WTC11 (cell line): Measurements from ENCODE around the gene TVP23A. TPM values are rescaled to one million over a fixed set of nuclear protein-coding genes. Genes with fewer than 3 reads are reported as not detected.

Experiments used
- ATAC-seq: fragments of 200-7000 bp; cut with Tn5 transposase; 2 replicates; pipeline ENCODE4 v1.10.0; 2021; ENCODE audit warnings: mild to moderate bottlenecking, moderate library complexity
- CTCF ChIA-PET: fragments of 300-600 bp; sonication (Branson Sonifier 250); formaldehyde crosslinking; loops from one replicate; lab custom pipeline; 2021; ENCODE audit warnings: antibody characterized with exemption; lab: Charles Lee
- POLR2A ChIA-PET: fragments of 350-600 bp; sonication (Branson Sonifier 250); formaldehyde crosslinking; loops from one replicate; lab custom pipeline; 2021; ENCODE audit warnings: antibody characterized with exemption; lab: Charles Lee
- DNase-seq: peaks from one replicate; pipeline ENCODE4 v3.0.0; 2021; ENCODE audit warnings: low spot score
- H3K27ac Mint-ChIP-seq: 2 replicates; pipeline ENCODE4 v1.8.0; 2021; ENCODE audit warnings: mixed read lengths
- H3K27me3 Mint-ChIP-seq: 2 replicates; pipeline ENCODE4 v1.8.0; 2021; ENCODE audit warnings: low read depth, mild to moderate bottlenecking, moderate library complexity, mixed read lengths
- H3K36me3 Mint-ChIP-seq: 2 replicates; pipeline ENCODE4 v1.8.0; 2021; ENCODE audit warnings: mixed read lengths
- H3K4me1 Mint-ChIP-seq: 2 replicates; pipeline ENCODE4 v1.8.0; 2022; ENCODE audit warnings: mixed read lengths
- H3K4me3 Mint-ChIP-seq: 2 replicates; pipeline ENCODE4 v1.8.0; 2021; ENCODE audit warnings: mild to moderate bottlenecking, moderate library complexity, mixed read lengths
- H3K9me3 Mint-ChIP-seq: 2 replicates; pipeline ENCODE4 v1.8.0; 2021; ENCODE audit warnings: mixed read lengths
- CREM ChIP-seq: sonication (generic); formaldehyde crosslinking; IDR thresholded peaks from 2 replicates; pipeline ENCODE4 v1.8.1; 2022; ENCODE audit warnings: mild to moderate bottlenecking, missing genetic modification reagents, moderate library complexity
- EMX1 ChIP-seq: fragments of 250-450 bp; sonication (Bioruptor Pico); IDR thresholded peaks from 2 replicates; pipeline ENCODE4 v1.8.0; 2021; ENCODE audit warnings: mild to moderate bottlenecking
- FOXK1 ChIP-seq: sonication (generic); formaldehyde crosslinking; IDR thresholded peaks from 2 replicates; pipeline ENCODE4 v1.8.0; 2022; ENCODE audit warnings: mild to moderate bottlenecking, moderate library complexity, missing genetic modification reagents
- KAT7 ChIP-seq: sonication (generic); formaldehyde crosslinking; IDR thresholded peaks from 2 replicates; pipeline ENCODE4 v1.8.1; 2023; ENCODE audit warnings: missing genetic modification reagents, mild to moderate bottlenecking, borderline replicate concordance
- NFATC4 ChIP-seq: fragments of 250-450 bp; sonication (Bioruptor Pico); IDR thresholded peaks from 2 replicates; pipeline ENCODE4 v1.9.0; 2021; ENCODE audit warnings: mild to moderate bottlenecking
- RORB ChIP-seq: fragments of 250-450 bp; sonication (Bioruptor Pico); IDR thresholded peaks from 2 replicates; pipeline ENCODE4 v1.9.0; 2021; ENCODE audit warnings: mild to moderate bottlenecking
- TCF7 ChIP-seq: sonication (generic); formaldehyde crosslinking; IDR thresholded peaks from 2 replicates; pipeline ENCODE4 v1.8.0; 2022; ENCODE audit warnings: mild to moderate bottlenecking, low read depth, missing genetic modification reagents, moderate library complexity
- ZBTB21 ChIP-seq: sonication (generic); formaldehyde crosslinking; IDR thresholded peaks from 2 replicates; pipeline ENCODE4 v1.8.1; 2023; ENCODE audit warnings: mild to moderate bottlenecking, missing genetic modification reagents, borderline replicate concordance
- ZNF263 ChIP-seq: sonication (generic); formaldehyde crosslinking; IDR thresholded peaks from 2 replicates; pipeline ENCODE4 v1.8.1; 2022; ENCODE audit warnings: low read depth, mild to moderate bottlenecking, moderate library complexity, missing genetic modification reagents
- ZNF423 ChIP-seq: fragments of 250-450 bp; sonication (Bioruptor Pico); IDR thresholded peaks from 2 replicates; pipeline ENCODE4 v2.1.2; 2022; ENCODE audit warnings: mild to moderate bottlenecking, moderate library complexity
- total RNA-seq: library from RNA; stranded (reverse); gene quantifications from 3 replicates; pipeline ENCODE4 v1.2.3, GENCODE V29; 2021
- TF ChIP-seq, protein P1 (sequence below): sonication (generic); formaldehyde crosslinking; IDR thresholded peaks from 2 replicates; pipeline ENCODE4 v1.8.1; 2023; ENCODE audit warnings: mild to moderate bottlenecking, missing genetic modification reagents, borderline replicate concordance
- TF ChIP-seq, protein P2 (sequence below): sonication (generic); formaldehyde crosslinking; IDR thresholded peaks from 2 replicates; pipeline ENCODE4 v1.8.0; 2022; ENCODE audit warnings: missing genetic modification reagents
- TF ChIP-seq, protein P3 (sequence below): fragments of 250-450 bp; sonication (Bioruptor Pico); IDR thresholded peaks from 2 replicates; pipeline ENCODE4 v1.9.0; 2021; ENCODE audit warnings: moderate library complexity, mild to moderate bottlenecking, inconsistent platforms, borderline replicate concordance
- TF ChIP-seq, protein P4 (sequence below): sonication (generic); formaldehyde crosslinking; IDR thresholded peaks from 2 replicates; pipeline ENCODE4 v1.8.1; 2023; ENCODE audit warnings: mild to moderate bottlenecking, missing genetic modification reagents, moderate library complexity
- TF ChIP-seq, protein P5 (sequence below): sonication (generic); formaldehyde crosslinking; IDR thresholded peaks from 2 replicates; pipeline ENCODE4 v1.8.0; 2022; ENCODE audit warnings: mild to moderate bottlenecking, missing genetic modification reagents
- TF ChIP-seq, protein P6 (sequence below): sonication (generic); formaldehyde crosslinking; IDR thresholded peaks from 2 replicates; pipeline ENCODE4 v1.8.0; 2023; ENCODE audit warnings: mild to moderate bottlenecking, missing genetic modification reagents
- TF ChIP-seq, protein P7 (sequence below): sonication (generic); formaldehyde crosslinking; conservative IDR thresholded peaks from 2 replicates; pipeline ENCODE4 v1.8.1; 2023; ENCODE audit warnings: mild to moderate bottlenecking, low read depth, missing genetic modification reagents, moderate library complexity

TVP23A gene
- total RNA-seq, 1 experiment from 2014 or later = 1.2 TPM

DNA sequence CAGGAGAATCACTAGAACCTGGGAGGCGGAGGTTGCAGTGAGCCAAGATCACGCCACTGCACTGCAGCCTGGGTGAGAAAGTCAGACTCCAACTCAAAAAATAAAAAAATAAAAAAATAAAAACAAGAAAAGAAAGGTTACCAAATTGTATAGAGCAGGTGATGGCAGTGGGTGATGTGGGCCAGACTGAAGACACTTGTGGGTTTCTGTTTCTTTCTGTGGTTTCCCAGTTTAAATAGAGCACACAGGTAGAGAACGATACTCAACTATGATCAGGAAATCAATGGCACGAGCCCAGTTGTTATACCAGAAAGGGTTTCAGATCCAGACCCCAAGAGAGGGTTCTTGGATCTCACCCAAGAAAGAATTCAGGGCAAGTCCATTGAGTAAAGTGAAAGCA, 42.3 kb downstream of the TVP23A start:
- TF ChIP-seq, protein P1, sequence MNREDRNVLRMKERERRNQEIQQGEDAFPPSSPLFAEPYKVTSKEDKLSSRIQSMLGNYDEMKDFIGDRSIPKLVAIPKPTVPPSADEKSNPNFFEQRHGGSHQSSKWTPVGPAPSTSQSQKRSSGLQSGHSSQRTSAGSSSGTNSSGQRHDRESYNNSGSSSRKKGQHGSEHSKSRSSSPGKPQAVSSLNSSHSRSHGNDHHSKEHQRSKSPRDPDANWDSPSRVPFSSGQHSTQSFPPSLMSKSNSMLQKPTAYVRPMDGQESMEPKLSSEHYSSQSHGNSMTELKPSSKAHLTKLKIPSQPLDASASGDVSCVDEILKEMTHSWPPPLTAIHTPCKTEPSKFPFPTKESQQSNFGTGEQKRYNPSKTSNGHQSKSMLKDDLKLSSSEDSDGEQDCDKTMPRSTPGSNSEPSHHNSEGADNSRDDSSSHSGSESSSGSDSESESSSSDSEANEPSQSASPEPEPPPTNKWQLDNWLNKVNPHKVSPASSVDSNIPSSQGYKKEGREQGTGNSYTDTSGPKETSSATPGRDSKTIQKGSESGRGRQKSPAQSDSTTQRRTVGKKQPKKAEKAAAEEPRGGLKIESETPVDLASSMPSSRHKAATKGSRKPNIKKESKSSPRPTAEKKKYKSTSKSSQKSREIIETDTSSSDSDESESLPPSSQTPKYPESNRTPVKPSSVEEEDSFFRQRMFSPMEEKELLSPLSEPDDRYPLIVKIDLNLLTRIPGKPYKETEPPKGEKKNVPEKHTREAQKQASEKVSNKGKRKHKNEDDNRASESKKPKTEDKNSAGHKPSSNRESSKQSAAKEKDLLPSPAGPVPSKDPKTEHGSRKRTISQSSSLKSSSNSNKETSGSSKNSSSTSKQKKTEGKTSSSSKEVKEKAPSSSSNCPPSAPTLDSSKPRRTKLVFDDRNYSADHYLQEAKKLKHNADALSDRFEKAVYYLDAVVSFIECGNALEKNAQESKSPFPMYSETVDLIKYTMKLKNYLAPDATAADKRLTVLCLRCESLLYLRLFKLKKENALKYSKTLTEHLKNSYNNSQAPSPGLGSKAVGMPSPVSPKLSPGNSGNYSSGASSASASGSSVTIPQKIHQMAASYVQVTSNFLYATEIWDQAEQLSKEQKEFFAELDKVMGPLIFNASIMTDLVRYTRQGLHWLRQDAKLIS (CRISPR knock-in tag) = no peak
- TF ChIP-seq FOXK1 = no peak
- TF ChIP-seq, protein P2, sequence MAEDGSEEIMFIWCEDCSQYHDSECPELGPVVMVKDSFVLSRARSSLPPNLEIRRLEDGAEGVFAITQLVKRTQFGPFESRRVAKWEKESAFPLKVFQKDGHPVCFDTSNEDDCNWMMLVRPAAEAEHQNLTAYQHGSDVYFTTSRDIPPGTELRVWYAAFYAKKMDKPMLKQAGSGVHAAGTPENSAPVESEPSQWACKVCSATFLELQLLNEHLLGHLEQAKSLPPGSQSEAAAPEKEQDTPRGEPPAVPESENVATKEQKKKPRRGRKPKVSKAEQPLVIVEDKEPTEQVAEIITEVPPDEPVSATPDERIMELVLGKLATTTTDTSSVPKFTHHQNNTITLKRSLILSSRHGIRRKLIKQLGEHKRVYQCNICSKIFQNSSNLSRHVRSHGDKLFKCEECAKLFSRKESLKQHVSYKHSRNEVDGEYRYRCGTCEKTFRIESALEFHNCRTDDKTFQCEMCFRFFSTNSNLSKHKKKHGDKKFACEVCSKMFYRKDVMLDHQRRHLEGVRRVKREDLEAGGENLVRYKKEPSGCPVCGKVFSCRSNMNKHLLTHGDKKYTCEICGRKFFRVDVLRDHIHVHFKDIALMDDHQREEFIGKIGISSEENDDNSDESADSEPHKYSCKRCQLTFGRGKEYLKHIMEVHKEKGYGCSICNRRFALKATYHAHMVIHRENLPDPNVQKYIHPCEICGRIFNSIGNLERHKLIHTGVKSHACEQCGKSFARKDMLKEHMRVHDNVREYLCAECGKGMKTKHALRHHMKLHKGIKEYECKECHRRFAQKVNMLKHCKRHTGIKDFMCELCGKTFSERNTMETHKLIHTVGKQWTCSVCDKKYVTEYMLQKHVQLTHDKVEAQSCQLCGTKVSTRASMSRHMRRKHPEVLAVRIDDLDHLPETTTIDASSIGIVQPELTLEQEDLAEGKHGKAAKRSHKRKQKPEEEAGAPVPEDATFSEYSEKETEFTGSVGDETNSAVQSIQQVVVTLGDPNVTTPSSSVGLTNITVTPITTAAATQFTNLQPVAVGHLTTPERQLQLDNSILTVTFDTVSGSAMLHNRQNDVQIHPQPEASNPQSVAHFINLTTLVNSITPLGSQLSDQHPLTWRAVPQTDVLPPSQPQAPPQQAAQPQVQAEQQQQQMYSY (CRISPR knock-in tag) = no peak
- TF ChIP-seq, protein P3, sequence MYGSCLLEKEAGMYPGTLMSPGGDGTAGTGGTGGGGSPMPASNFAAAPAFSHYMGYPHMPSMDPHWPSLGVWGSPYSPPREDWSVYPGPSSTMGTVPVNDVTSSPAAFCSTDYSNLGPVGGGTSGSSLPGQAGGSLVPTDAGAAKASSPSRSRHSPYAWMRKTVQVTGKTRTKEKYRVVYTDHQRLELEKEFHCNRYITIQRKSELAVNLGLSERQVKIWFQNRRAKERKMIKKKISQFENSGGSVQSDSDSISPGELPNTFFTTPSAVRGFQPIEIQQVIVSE (CRISPR knock-in tag) = no peak
- TF ChIP-seq, protein P4, sequence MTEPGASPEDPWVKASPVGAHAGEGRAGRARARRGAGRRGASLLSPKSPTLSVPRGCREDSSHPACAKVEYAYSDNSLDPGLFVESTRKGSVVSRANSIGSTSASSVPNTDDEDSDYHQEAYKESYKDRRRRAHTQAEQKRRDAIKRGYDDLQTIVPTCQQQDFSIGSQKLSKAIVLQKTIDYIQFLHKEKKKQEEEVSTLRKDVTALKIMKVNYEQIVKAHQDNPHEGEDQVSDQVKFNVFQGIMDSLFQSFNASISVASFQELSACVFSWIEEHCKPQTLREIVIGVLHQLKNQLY = no peak
- no peak for TF ChIP-seq NFATC4 (CRISPR knock-in tag)
- TF ChIP-seq, protein P5, sequence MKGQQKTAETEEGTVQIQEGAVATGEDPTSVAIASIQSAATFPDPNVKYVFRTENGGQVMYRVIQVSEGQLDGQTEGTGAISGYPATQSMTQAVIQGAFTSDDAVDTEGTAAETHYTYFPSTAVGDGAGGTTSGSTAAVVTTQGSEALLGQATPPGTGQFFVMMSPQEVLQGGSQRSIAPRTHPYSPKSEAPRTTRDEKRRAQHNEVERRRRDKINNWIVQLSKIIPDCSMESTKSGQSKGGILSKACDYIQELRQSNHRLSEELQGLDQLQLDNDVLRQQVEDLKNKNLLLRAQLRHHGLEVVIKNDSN (CRISPR knock-in tag) = no peak
- no peak for TF ChIP-seq EMX1 (CRISPR knock-in tag)
- no peak for TF ChIP-seq TCF7 (CRISPR knock-in tag)
- no peak for TF ChIP-seq CREM (CRISPR knock-in tag)
- TF ChIP-seq ZNF263 (CRISPR knock-in tag) = no peak
- TF ChIP-seq, protein P6, sequence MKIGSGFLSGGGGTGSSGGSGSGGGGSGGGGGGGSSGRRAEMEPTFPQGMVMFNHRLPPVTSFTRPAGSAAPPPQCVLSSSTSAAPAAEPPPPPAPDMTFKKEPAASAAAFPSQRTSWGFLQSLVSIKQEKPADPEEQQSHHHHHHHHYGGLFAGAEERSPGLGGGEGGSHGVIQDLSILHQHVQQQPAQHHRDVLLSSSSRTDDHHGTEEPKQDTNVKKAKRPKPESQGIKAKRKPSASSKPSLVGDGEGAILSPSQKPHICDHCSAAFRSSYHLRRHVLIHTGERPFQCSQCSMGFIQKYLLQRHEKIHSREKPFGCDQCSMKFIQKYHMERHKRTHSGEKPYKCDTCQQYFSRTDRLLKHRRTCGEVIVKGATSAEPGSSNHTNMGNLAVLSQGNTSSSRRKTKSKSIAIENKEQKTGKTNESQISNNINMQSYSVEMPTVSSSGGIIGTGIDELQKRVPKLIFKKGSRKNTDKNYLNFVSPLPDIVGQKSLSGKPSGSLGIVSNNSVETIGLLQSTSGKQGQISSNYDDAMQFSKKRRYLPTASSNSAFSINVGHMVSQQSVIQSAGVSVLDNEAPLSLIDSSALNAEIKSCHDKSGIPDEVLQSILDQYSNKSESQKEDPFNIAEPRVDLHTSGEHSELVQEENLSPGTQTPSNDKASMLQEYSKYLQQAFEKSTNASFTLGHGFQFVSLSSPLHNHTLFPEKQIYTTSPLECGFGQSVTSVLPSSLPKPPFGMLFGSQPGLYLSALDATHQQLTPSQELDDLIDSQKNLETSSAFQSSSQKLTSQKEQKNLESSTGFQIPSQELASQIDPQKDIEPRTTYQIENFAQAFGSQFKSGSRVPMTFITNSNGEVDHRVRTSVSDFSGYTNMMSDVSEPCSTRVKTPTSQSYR = no peak
- no peak for TF ChIP-seq RORB (CRISPR knock-in tag)
- TF ChIP-seq ZBTB21 (CRISPR knock-in tag) = no peak
- TF ChIP-seq ZNF423 (CRISPR knock-in tag) = no peak
- TF ChIP-seq, protein P7, sequence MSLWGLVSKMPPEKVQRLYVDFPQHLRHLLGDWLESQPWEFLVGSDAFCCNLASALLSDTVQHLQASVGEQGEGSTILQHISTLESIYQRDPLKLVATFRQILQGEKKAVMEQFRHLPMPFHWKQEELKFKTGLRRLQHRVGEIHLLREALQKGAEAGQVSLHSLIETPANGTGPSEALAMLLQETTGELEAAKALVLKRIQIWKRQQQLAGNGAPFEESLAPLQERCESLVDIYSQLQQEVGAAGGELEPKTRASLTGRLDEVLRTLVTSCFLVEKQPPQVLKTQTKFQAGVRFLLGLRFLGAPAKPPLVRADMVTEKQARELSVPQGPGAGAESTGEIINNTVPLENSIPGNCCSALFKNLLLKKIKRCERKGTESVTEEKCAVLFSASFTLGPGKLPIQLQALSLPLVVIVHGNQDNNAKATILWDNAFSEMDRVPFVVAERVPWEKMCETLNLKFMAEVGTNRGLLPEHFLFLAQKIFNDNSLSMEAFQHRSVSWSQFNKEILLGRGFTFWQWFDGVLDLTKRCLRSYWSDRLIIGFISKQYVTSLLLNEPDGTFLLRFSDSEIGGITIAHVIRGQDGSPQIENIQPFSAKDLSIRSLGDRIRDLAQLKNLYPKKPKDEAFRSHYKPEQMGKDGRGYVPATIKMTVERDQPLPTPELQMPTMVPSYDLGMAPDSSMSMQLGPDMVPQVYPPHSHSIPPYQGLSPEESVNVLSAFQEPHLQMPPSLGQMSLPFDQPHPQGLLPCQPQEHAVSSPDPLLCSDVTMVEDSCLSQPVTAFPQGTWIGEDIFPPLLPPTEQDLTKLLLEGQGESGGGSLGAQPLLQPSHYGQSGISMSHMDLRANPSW (CRISPR knock-in tag) = no peak
- TF ChIP-seq KAT7 = no peak
- CTCF ChIA-PET = interaction anchor here (2.2 kb wide), 1 partner anchor 142 kb away, joined by 6 read pairs; no protein-coding TSS in a partner anchor
- ATAC-seq = no peak
- no peaks in the 10 kb centered on the region for H3K27me3 Mint-ChIP-seq
- no peak for DNase-seq
- H3K4me1 Mint-ChIP-seq = peaks cover 6% of the 10 kb centered on the region; the same call in 1 of the 2 replicates
- H3K27ac Mint-ChIP-seq = no peak overlapping the region; the same call in 1 of the 2 replicates
- no peaks in the 10 kb centered on the region for H3K36me3 Mint-ChIP-seq
- no peak overlapping the region for H3K4me3 Mint-ChIP-seq
- POLR2A ChIA-PET = no interaction called here
- peaks cover 6% of the 10 kb centered on the region; the same call in 1 of the 2 replicates for H3K9me3 Mint-ChIP-seq
